ENCODE measurements around the gene TMEM158.

- TF ChIP-seq, protein P1, sequence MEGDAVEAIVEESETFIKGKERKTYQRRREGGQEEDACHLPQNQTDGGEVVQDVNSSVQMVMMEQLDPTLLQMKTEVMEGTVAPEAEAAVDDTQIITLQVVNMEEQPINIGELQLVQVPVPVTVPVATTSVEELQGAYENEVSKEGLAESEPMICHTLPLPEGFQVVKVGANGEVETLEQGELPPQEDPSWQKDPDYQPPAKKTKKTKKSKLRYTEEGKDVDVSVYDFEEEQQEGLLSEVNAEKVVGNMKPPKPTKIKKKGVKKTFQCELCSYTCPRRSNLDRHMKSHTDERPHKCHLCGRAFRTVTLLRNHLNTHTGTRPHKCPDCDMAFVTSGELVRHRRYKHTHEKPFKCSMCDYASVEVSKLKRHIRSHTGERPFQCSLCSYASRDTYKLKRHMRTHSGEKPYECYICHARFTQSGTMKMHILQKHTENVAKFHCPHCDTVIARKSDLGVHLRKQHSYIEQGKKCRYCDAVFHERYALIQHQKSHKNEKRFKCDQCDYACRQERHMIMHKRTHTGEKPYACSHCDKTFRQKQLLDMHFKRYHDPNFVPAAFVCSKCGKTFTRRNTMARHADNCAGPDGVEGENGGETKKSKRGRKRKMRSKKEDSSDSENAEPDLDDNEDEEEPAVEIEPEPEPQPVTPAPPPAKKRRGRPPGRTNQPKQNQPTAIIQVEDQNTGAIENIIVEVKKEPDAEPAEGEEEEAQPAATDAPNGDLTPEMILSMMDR (IDR thresholded peaks at IDR 0.05; ENCODE audit: poor library complexity): no peak
- TF ChIP-seq EZH2 (IDR thresholded peaks at IDR 0.05; ENCODE audit: borderline replicate concordance) (no peak), EZH2phosphoT487 (IDR thresholded peaks at IDR 0.05; ENCODE audit: low read depth, severe bottlenecking, unreplicated experiment) (no peak)
Measured at GRCh38 chr3:45185052-45185451, 41.0 kb downstream of the TMEM158 start.
